ENCODE data around the gene ETHE1. TPM values are rescaled to one million over a fixed set of nuclear protein-coding genes. Genes with fewer than 3 reads are reported as not detected.
A peak's percentile ranks its signal among the peaks of the same experiment; 100 is the strongest.

The ETHE1 gene
- total RNA-seq, 3 donors from 2014 or later (not counting 1 experiment from before 2014, with no cell fraction given): 22.0 to 25.6 (median 24.6) TPM

GRCh38 chr19:43481701-43482100 is 45.3 kb downstream of the ETHE1 start:
- TF ChIP-seq CTCF (IDR thresholded peaks at IDR 0.05): no peak
- Mint-ChIP-seq H3K4me3 (no peak overlapping the region), H3K27ac (no peak overlapping the region), H3K9me3 (no peaks in the 10 kb centered on the region), H3K27me3 (ENCODE audit: low read depth in 2 of 2) (no peaks in the 10 kb centered on the region), H3K4me1 (no peaks in the 10 kb centered on the region), H3K36me3 (no peaks in the 10 kb centered on the region)
- ATAC-seq (no peak), DNase-seq (no peak)
- 97% methylated on average over 6 of the region's 6 CpGs for WGBS (ENCODE audit: insufficient coverage)
- Histone ChIP-seq H3K36me3 (ENCODE audit: control insufficient read depth, insufficient read depth, low read length) (no peaks in the 10 kb centered on the region), H3K4me1 (ENCODE audit: control insufficient read depth, insufficient read depth, low read length) (no peaks in the 10 kb centered on the region), H3K27ac (ENCODE audit: low read length) (no peak overlapping the region), H3K27me3 (ENCODE audit: control insufficient read depth, insufficient read depth, low read length) (no peaks in the 10 kb centered on the region), H3K9me3 (ENCODE audit: control insufficient read depth, insufficient read depth, low read length) (no peaks in the 10 kb centered on the region), H3K4me3 (ENCODE audit: low read length) (no peak overlapping the region)
- intact Hi-C loops (cut with micrococcal nuclease): no loop called here

GRCh38 chr19:43480574-43480973 is 46.4 kb downstream of the ETHE1 start:
- TF ChIP-seq CTCF (IDR thresholded peaks at IDR 0.05): no peak
- peaks cover under 1 to 6% of the 10 kb centered on the region in 2 donors for H3K4me1 Mint-ChIP-seq
- ATAC-seq: no peak
- peaks cover 4% of the 10 kb centered on the region for H3K4me1 ChIP-seq (ENCODE audit: control insufficient read depth, insufficient read depth, low read length)
- no peaks in the 10 kb centered on the region for H3K36me3 Mint-ChIP-seq
- H3K4me3 ChIP-seq (ENCODE audit: low read length): no peak overlapping the region
- 95% methylated on average over 3 of the region's 3 CpGs for WGBS (ENCODE audit: insufficient coverage)
- H3K27ac ChIP-seq (ENCODE audit: low read length): no peak overlapping the region
- H3K27ac Mint-ChIP-seq: peak overlapping the region in 1 of 2 donors; percentile 33
- H3K9me3 ChIP-seq (ENCODE audit: control insufficient read depth, insufficient read depth, low read length): no peaks in the 10 kb centered on the region
- no peak overlapping the region for H3K4me3 Mint-ChIP-seq
- no peaks in the 10 kb centered on the region for H3K9me3 Mint-ChIP-seq
- H3K27me3 ChIP-seq (ENCODE audit: control insufficient read depth, insufficient read depth, low read length): no peaks in the 10 kb centered on the region
- intact Hi-C loops (cut with micrococcal nuclease): no loop called here
- no peaks in the 10 kb centered on the region for H3K27me3 Mint-ChIP-seq (ENCODE audit: low read depth in 2 of 2)
- no peaks in the 10 kb centered on the region for H3K36me3 ChIP-seq (ENCODE audit: control insufficient read depth, insufficient read depth, low read length)
- no peak for DNase-seq

- DNase-seq (no peak), ATAC-seq (no peak)
- no peak for TF ChIP-seq CTCF (IDR thresholded peaks at IDR 0.05)
- H3K27me3 ChIP-seq (ENCODE audit: control insufficient read depth, insufficient read depth, low read length): no peaks in the 10 kb centered on the region
- no peaks in the 10 kb centered on the region for H3K9me3 ChIP-seq (ENCODE audit: control insufficient read depth, insufficient read depth, low read length)
- Mint-ChIP-seq H3K27me3 (ENCODE audit: low read depth in 2 of 2) (no peaks in the 10 kb centered on the region), H3K9me3 (no peaks in the 10 kb centered on the region), H3K4me3 (no peak overlapping the region), H3K4me1 (peaks cover 6 to 11% of the 10 kb centered on the region in 2 donors), H3K36me3 (no peaks in the 10 kb centered on the region), H3K27ac (peak overlapping the region in 1 of 2 donors; percentile 33)
- peaks cover 9% of the 10 kb centered on the region for H3K4me1 ChIP-seq (ENCODE audit: control insufficient read depth, insufficient read depth, low read length)
- WGBS (ENCODE audit: insufficient coverage): 95% methylated on average over 3 of the region's 4 CpGs
- H3K27ac ChIP-seq (ENCODE audit: low read length): no peak overlapping the region
- H3K36me3 ChIP-seq (ENCODE audit: control insufficient read depth, insufficient read depth, low read length): no peaks in the 10 kb centered on the region
- no peak overlapping the region for H3K4me3 ChIP-seq (ENCODE audit: low read length)
- intact Hi-C loops (cut with micrococcal nuclease): no loop called here
These were observed 46.9 kb downstream of the ETHE1 start for GRCh38 chr19:43479961-43480561.

- no peak overlapping the region for H3K27ac ChIP-seq (ENCODE audit: low read length)
- H3K9me3 ChIP-seq (ENCODE audit: control insufficient read depth, insufficient read depth, low read length): no peaks in the 10 kb centered on the region
- no peaks in the 10 kb centered on the region for H3K36me3 ChIP-seq (ENCODE audit: control insufficient read depth, insufficient read depth, low read length)
- Mint-ChIP-seq H3K4me1 (peaks cover 6 to 15% of the 10 kb centered on the region in 2 donors), H3K9me3 (no peaks in the 10 kb centered on the region), H3K27ac (peak overlapping the region in 1 of 2 donors; percentile 82), H3K27me3 (ENCODE audit: low read depth in 2 of 2) (no peaks in the 10 kb centered on the region), H3K36me3 (no peaks in the 10 kb centered on the region), H3K4me3 (no peak overlapping the region)
- ATAC-seq: no peak
- no peak overlapping the region for H3K4me3 ChIP-seq (ENCODE audit: low read length)
- intact Hi-C loops (cut with micrococcal nuclease): no loop called here
- DNase-seq: no peak
- WGBS (ENCODE audit: insufficient coverage): 96% methylated on average over 15 of the region's 15 CpGs
- H3K27me3 ChIP-seq (ENCODE audit: control insufficient read depth, insufficient read depth, low read length): no peaks in the 10 kb centered on the region
- no peak for TF ChIP-seq CTCF (IDR thresholded peaks at IDR 0.05)
- peaks cover 14% of the 10 kb centered on the region for H3K4me1 ChIP-seq (ENCODE audit: control insufficient read depth, insufficient read depth, low read length)
These were observed 47.8 kb downstream of the ETHE1 start for GRCh38 chr19:43479226-43479625.

Measured in natural killer cell (primary cell).